GM12878 (cell line): ENCODE results near the gene TMCC2. TPM values are rescaled to one million over a fixed set of nuclear protein-coding genes. Genes with fewer than 3 reads are reported as not detected.
A peak's percentile ranks its signal among the peaks of the same experiment; 100 is the strongest.

Experiments used
- ATAC-seq: fragments of 200-7000 bp; cut with Tn5 transposase; 3 replicates; pipeline ENCODE4 v1.9.1; 2020; ENCODE audit warnings: mild to moderate bottlenecking, moderate library complexity
- BruUV-seq: library from RNA; stranded (reverse); fragments of 400-500 nt; replicated peaks from 2 replicates; lab custom pipeline; 2021; lab: Mats Ljungman, UMichigan
- CTCF ChIA-PET: fragments of 300-600 bp; sonication (Branson Sonifier 250); formaldehyde crosslinking; extraction: SDS; loops from one replicate; lab custom pipeline; 2021; ENCODE audit warnings: inconsistent platforms; lab: Yijun Ruan, JAX
- POLR2A ChIA-PET: fragments of 350-600 bp; formaldehyde crosslinking; extraction: SDS; loops from one replicate; lab custom pipeline; 2021; ENCODE audit warnings: inconsistent platforms; lab: Charles Lee
- RAD21 ChIA-PET: fragments of 300-600 bp; sonication (Branson Sonifier 250); formaldehyde crosslinking; loops from one replicate; lab custom pipeline; 2023; ENCODE audit warnings: antibody characterized with exemption; ENCODE audit not compliant: unreplicated experiment; lab: Charles Lee
- SMC1A ChIA-PET: fragments of 300-600 bp; sonication (Branson Sonifier 250); formaldehyde crosslinking; loops from one replicate; lab custom pipeline; 2023; ENCODE audit not compliant: unreplicated experiment, uncharacterized antibody; lab: Charles Lee
- DNase-seq: peaks from one replicate; pipeline ENCODE4 v3.0.0-alpha.2; 2011; ENCODE audit warnings: low read depth, low spot score
- FAIRE-seq: peaks from 3 replicates; lab custom pipeline; 2011; peaks lifted over from hg19 to GRCh38; lab: Jason Lieb, UNC
- H2AFZ ChIP-seq: 2 replicates; pipeline ENCODE4 v1.6.0; 2011; ENCODE audit warnings: low read depth, low read length, control low read depth; ENCODE audit not compliant: control insufficient read depth
- H3K27ac ChIP-seq: 2 replicates; pipeline ENCODE4 v1.5.1; 2011; ENCODE audit warnings: control low read depth; ENCODE audit not compliant: control insufficient read depth, insufficient read depth
- H3K27me3 ChIP-seq, 2 experiments: replicated peaks in 1 of 2; 2 replicates each; pipeline versions ENCODE4 v1.6.0 to v1.6.1; 2011; ENCODE audit warnings: low read length in 1 of 2; ENCODE audit not compliant: control insufficient read depth in 2 of 2, insufficient read depth in 2 of 2
- H3K36me3 ChIP-seq, 2 experiments: 2 replicates each; pipeline ENCODE4 v1.5.1; 2011; ENCODE audit warnings: low read length in 1 of 2; ENCODE audit not compliant: control insufficient read depth in 2 of 2, insufficient read depth in 2 of 2
- H3K4me1 ChIP-seq: 2 replicates; pipeline ENCODE4 v1.6.1; 2011; ENCODE audit warnings: mild to moderate bottlenecking, low read length, moderate library complexity, mixed read lengths; ENCODE audit not compliant: control insufficient read depth, insufficient read depth
- H3K4me2 ChIP-seq: 2 replicates; pipeline ENCODE4 v1.6.0; 2011; ENCODE audit warnings: control low read depth; ENCODE audit not compliant: control insufficient read depth, insufficient read depth
- H3K4me3 ChIP-seq: fragments of 200-600 bp; sonication (generic); 2 replicates; pipeline ENCODE4 v1.5.1; 2016
- H3K79me2 ChIP-seq: 2 replicates; pipeline ENCODE4 v1.6.0; 2011; ENCODE audit warnings: low read length; ENCODE audit not compliant: control insufficient read depth, insufficient read depth
- H3K9ac ChIP-seq: 2 replicates; pipeline ENCODE4 v1.8.0; 2011; ENCODE audit warnings: low read length, control low read depth, mixed read lengths; ENCODE audit not compliant: control insufficient read depth, insufficient read depth
- H3K9me3 ChIP-seq: replicated peaks from 3 replicates; pipeline ENCODE4 v1.5.1; 2011; ENCODE audit warnings: mild to moderate bottlenecking, low read length; ENCODE audit not compliant: control insufficient read depth, insufficient read depth
- H4K20me1 ChIP-seq: 2 replicates; pipeline ENCODE4 v1.6.0; 2011; ENCODE audit not compliant: control insufficient read depth, insufficient read depth
- ATF7 ChIP-seq: fragments of 450-650 bp; IDR thresholded peaks from 2 replicates; pipeline ENCODE4 v1.6.1; 2016; ENCODE audit warnings: low read depth, mild to moderate bottlenecking
- CBFB ChIP-seq: IDR thresholded peaks from 2 replicates; pipeline ENCODE4 v1.6.1; 2016; ENCODE audit warnings: antibody characterized with exemption, low read depth
- CREB1 ChIP-seq: IDR thresholded peaks from 2 replicates; pipeline ENCODE4 v1.6.1; 2012; ENCODE audit warnings: low read depth, mild to moderate bottlenecking, inconsistent platforms
- CREM ChIP-seq: IDR thresholded peaks from 2 replicates; pipeline ENCODE4 v1.6.1; 2014; ENCODE audit warnings: antibody characterized with exemption, low read depth
- EED ChIP-seq: sonication (generic); IDR thresholded peaks from 2 replicates; pipeline ENCODE4 v1.6.1; 2016; ENCODE audit warnings: antibody characterized with exemption, low read depth
- IKZF1 ChIP-seq: fragments of 450-650 bp; conservative IDR thresholded peaks from 2 replicates; pipeline ENCODE4 v1.6.1; 2017; ENCODE audit warnings: antibody characterized with exemption, mild to moderate bottlenecking
- IRF4 ChIP-seq: IDR thresholded peaks from 2 replicates; pipeline ENCODE4 v1.6.1; 2011; ENCODE audit warnings: low read depth, low read length
- MTA2 ChIP-seq: fragments of 450-650 bp; IDR thresholded peaks from 2 replicates; pipeline ENCODE4 v1.6.1; 2016; ENCODE audit warnings: low read depth, mild to moderate bottlenecking, moderate library complexity
- NBN ChIP-seq: fragments of 450-650 bp; IDR thresholded peaks from 2 replicates; pipeline ENCODE4 v1.6.1; 2016
- RCOR1 ChIP-seq: conservative IDR thresholded peaks from 2 replicates; pipeline ENCODE4 v1.6.1; 2012; ENCODE audit warnings: low read depth, low read length, improper control_type of control experiment
- RUNX3 ChIP-seq: IDR thresholded peaks from 2 replicates; pipeline ENCODE4 v1.6.1; 2012; ENCODE audit warnings: low read length, inconsistent platforms
- SMC3 ChIP-seq: IDR thresholded peaks from 2 replicates; pipeline ENCODE4 v1.6.1; 2011; ENCODE audit warnings: low read length, improper control_type of control experiment, borderline replicate concordance
- SPI1 ChIP-seq: IDR thresholded peaks from 2 replicates; pipeline ENCODE4 v1.6.1; 2011; ENCODE audit warnings: low read depth, mild to moderate bottlenecking, low read length, moderate library complexity, borderline replicate concordance; ENCODE audit not compliant: insufficient read depth
- ZNF384 ChIP-seq: IDR thresholded peaks from 2 replicates; pipeline ENCODE4 v1.6.1; 2012; ENCODE audit warnings: low read depth, mild to moderate bottlenecking, low read length, improper control_type of control experiment, borderline replicate concordance
- ZZZ3 ChIP-seq: IDR thresholded peaks from 2 replicates; pipeline ENCODE4 v1.6.1; 2011; ENCODE audit warnings: low read depth; ENCODE audit not compliant: control insufficient read depth, insufficient read length
- WGBS: methylation state at CpG from one replicate; pipeline ENCODE4 v1.1.6; 2016; ENCODE audit warnings: low lambda C conversion rate; ENCODE audit not compliant: insufficient replicate concordance, insufficient coverage; ENCODE audit errors: missing lambda C conversion rate; 5-methylcytosine and 5-hydroxymethylcytosine counted together
- in situ Hi-C: fragments of 300-500 bp; cut with MboI; formaldehyde crosslinking; loops from 9 replicates; pipeline ENCODE4 v1.14.3; 2018; ENCODE audit warnings: mixed read lengths
- intact Hi-C: fragments of 100-400 bp; cut with micrococcal nuclease; formaldehyde crosslinking; loops from one replicate; pipeline ENCODE4 v1.14.2; 2022; ENCODE audit not compliant: unreplicated experiment
- polyA plus RNA-seq, 11 experiments: library from polyadenylated mRNA; depleted of rRNA in 4 of 11; unstranded in 6 of 11; stranded (reverse) in 5 of 11; fragments of >200 nt; fragmentation: Nextera tagmentation in 4 of 11; fragmentation: Illumina TruSeq in 1 of 11; extraction: Ambion mirVana in 4 of 11; extraction: Trizol in 1 of 11; gene quantifications; 1 replicate in 1 of 11; 2 replicates in 10 of 11; pipeline versions ENCODE4 v1.2.1 to v1.2.3, GENCODE V29; 2011 to 2016; ENCODE audit warnings: inconsistent platforms in 2 of 11, missing spikeins in 2 of 11, low read depth in 1 of 11
- total RNA-seq, 4 experiments: library from RNA; depleted of rRNA in 3 of 4; stranded (reverse); fragments of >200 nt in 3 of 4; fragmentation: Illumina TruSeq in 1 of 4; extraction: Trizol in 1 of 4; gene quantifications; 2 replicates each; pipeline versions ENCODE4 v1.2.1 to v1.2.3, GENCODE V29; 2013 to 2021
- TF ChIP-seq, protein P1 (sequence below): fragments of 450-650 bp; IDR thresholded peaks from 2 replicates; pipeline ENCODE4 v1.6.1; 2017; ENCODE audit warnings: low read depth, mild to moderate bottlenecking, moderate library complexity
- TF ChIP-seq, protein P2 (sequence below): fragments of 450-650 bp; IDR thresholded peaks from 2 replicates; pipeline ENCODE4 v1.6.1; 2017; ENCODE audit warnings: mild to moderate bottlenecking, low read depth, inconsistent platforms; ENCODE audit not compliant: poor library complexity, severe bottlenecking
- TF ChIP-seq, protein P3 (sequence below): fragments of 450-650 bp; IDR thresholded peaks from 2 replicates; pipeline ENCODE4 v1.6.1; 2016; ENCODE audit warnings: mild to moderate bottlenecking

TMCC2 gene
- total and polyA plus RNA-seq, 10 of the 15 experiments (the other 5 are each of a cell fraction or from before 2014, with no cell fraction given) = 0.06 to 2.3 (median 0.76) TPM

DNA sequence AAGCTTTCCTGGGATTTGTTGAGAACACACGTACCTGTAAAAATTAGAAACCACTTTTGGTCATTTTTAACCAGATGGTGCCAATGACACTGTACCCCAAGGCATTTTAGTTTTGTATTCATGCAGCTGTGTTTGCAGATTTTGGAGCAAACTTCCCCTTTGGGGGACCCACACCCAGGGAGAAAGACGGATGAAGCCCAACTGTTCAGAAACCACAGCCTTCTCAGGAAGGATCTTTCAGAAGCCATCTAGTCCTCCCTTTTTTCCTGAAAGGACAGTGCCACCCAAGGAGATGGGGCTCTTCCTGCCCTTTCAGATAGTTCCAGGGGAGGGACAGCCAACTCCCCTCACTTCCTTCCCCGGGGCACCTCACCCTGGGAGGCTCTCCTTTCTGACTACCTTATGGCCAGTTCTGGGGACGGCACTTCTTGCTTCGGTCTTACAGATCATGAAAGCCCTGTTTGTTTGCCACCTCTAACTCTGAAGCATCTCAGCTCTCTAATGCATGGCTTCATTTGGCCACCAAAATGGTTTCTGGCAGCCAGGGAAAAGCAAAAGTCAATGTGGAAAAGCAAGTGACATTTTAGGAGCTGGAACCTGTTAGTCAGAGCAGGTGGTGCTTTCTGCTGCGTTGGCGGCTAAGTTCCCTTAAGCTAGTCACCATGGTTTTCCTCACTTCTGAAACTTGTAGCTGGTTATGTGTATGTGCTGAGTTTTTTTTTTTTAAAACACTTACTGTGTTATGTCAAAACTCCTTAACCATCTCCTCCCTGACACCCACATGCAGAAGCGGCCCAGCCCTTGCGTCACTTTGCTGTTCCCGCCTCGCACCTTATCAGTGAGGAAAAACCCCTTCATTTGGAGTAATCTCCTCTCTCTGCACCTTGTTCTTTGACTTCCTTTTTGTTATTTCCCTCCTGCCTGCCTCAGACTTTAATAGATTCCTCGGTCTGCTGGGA lies 10.1 kb downstream of the TMCC2 start:
- Histone ChIP-seq H3K27me3 (no peaks in the 10 kb centered on the region; a peak in 1 of 4 replicates), H3K4me3 (no peak overlapping the region), H3K9ac (no peak overlapping the region), H3K4me1 (peaks cover 18% of the 10 kb centered on the region), H4K20me1 (no peaks in the 10 kb centered on the region), H2AFZ (no peak overlapping the region; the same call in 1 of the 2 replicates), H3K79me2 (no peaks in the 10 kb centered on the region), H3K4me2 (peak overlapping the region; percentile 34; the same call in 1 of the 2 replicates), H3K9me3 (no peaks in the 10 kb centered on the region), H3K36me3 (no peaks in the 10 kb centered on the region), H3K27ac (no peak overlapping the region)
- WGBS = 32% methylated on average over 12 of the region's 12 CpGs
- BruUV-seq = no TSS peak
- FAIRE-seq (no peak), ATAC-seq (peak; percentile 70), DNase-seq (no peak)
- ChIA-PET RAD21 (interaction anchor here (0.7 to 24.5 kb wide), 14 partner anchors 10 to 350 kb away, joined by 3 to 728 read pairs (median 3); partner anchors contain the start of gene TMCC2), POLR2A (interaction anchor here (0.5 to 3.1 kb wide), 9 partner anchors 8 to 513 kb away, joined by 3 to 20 read pairs (median 4); no protein-coding TSS in a partner anchor), SMC1A (interaction anchor here (0.6 to 11.7 kb wide), 12 partner anchors 9 to 287 kb away, joined by 3 to 154 read pairs (median 4); partner anchors contain the start of gene TMCC2), CTCF (interaction anchor here (0.7 to 19.1 kb wide), 6 partner anchors 9 to 176 kb away, joined by 3 to 836 read pairs (median 8); partner anchors contain the start of gene TMCC2)
- intact Hi-C loops (no loop called here), in situ Hi-C loops (no loop called here)
- peak; percentile 63 for TF ChIP-seq ZNF384
- TF ChIP-seq IKZF1 = peak; percentile 84
- TF ChIP-seq RUNX3 = peak; percentile 9; the same call in 1 of the 2 replicates
- TF ChIP-seq MTA2 = peak; percentile 53; the same call in 1 of the 2 replicates
- TF ChIP-seq CBFB = no peak
- TF ChIP-seq IRF4 = no peak
- TF ChIP-seq NBN = peak; percentile 64; the same call in 1 of the 2 replicates
- TF ChIP-seq RCOR1 = no peak
- TF ChIP-seq, protein P1, sequence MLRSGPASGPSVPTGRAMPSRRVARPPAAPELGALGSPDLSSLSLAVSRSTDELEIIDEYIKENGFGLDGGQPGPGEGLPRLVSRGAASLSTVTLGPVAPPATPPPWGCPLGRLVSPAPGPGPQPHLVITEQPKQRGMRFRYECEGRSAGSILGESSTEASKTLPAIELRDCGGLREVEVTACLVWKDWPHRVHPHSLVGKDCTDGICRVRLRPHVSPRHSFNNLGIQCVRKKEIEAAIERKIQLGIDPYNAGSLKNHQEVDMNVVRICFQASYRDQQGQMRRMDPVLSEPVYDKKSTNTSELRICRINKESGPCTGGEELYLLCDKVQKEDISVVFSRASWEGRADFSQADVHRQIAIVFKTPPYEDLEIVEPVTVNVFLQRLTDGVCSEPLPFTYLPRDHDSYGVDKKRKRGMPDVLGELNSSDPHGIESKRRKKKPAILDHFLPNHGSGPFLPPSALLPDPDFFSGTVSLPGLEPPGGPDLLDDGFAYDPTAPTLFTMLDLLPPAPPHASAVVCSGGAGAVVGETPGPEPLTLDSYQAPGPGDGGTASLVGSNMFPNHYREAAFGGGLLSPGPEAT = peak; percentile 85
- TF ChIP-seq SPI1 = peak; percentile 23; the same call in 1 of the 2 replicates
- no peak for TF ChIP-seq SMC3
- TF ChIP-seq ATF7 = peak; percentile 68
- TF ChIP-seq, protein P2, sequence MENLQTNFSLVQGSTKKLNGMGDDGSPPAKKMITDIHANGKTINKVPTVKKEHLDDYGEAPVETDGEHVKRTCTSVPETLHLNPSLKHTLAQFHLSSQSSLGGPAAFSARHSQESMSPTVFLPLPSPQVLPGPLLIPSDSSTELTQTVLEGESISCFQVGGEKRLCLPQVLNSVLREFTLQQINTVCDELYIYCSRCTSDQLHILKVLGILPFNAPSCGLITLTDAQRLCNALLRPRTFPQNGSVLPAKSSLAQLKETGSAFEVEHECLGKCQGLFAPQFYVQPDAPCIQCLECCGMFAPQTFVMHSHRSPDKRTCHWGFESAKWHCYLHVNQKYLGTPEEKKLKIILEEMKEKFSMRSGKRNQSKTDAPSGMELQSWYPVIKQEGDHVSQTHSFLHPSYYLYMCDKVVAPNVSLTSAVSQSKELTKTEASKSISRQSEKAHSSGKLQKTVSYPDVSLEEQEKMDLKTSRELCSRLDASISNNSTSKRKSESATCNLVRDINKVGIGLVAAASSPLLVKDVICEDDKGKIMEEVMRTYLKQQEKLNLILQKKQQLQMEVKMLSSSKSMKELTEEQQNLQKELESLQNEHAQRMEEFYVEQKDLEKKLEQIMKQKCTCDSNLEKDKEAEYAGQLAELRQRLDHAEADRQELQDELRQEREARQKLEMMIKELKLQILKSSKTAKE = peak; percentile 20
- TF ChIP-seq ZZZ3 = no peak
- TF ChIP-seq CREM = peak; percentile 59; the same call in 1 of the 2 replicates
- TF ChIP-seq, protein P3, sequence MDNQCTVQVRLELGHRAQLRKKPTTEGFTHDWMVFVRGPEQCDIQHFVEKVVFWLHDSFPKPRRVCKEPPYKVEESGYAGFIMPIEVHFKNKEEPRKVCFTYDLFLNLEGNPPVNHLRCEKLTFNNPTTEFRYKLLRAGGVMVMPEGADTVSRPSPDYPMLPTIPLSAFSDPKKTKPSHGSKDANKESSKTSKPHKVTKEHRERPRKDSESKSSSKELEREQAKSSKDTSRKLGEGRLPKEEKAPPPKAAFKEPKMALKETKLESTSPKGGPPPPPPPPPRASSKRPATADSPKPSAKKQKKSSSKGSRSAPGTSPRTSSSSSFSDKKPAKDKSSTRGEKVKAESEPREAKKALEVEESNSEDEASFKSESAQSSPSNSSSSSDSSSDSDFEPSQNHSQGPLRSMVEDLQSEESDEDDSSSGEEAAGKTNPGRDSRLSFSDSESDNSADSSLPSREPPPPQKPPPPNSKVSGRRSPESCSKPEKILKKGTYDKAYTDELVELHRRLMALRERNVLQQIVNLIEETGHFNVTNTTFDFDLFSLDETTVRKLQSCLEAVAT = 0 out of 2 replicates have a peak, but pooled peaks have one; percentile 25
- TF ChIP-seq EED = peak; percentile 36; the same call in 1 of the 2 replicates
- peak; percentile 80 for TF ChIP-seq CREB1
